Smooth muscle cell (in vitro differentiated cells): ENCODE measurements around the gene ABCC9. TPM values are rescaled to one million over a fixed set of nuclear protein-coding genes. Genes with fewer than 3 reads are reported as not detected.

Experiments
- DNase-seq: peaks from one replicate; lab custom pipeline; 2025; ENCODE audit not compliant: unreplicated experiment; lab: John Stamatoyannopoulos, UW
- H2AFZ ChIP-seq: fragments of 200-600 bp; sonication (generic); 2 replicates; pipeline ENCODE4 v1.6.0; 2016; ENCODE audit warnings: antibody characterized with exemption, low read depth, mild to moderate bottlenecking
- H3F3A ChIP-seq: fragments of 200-600 bp; sonication (generic); 2 replicates; pipeline ENCODE4 v1.6.0; 2017; ENCODE audit warnings: antibody characterized with exemption, low read depth
- H3K27ac ChIP-seq: fragments of 200-600 bp; sonication (generic); 2 replicates; pipeline ENCODE4 v1.5.1; 2016; ENCODE audit warnings: low read depth, mild to moderate bottlenecking
- H3K27me3 ChIP-seq: fragments of 200-600 bp; sonication (generic); 2 replicates; pipeline ENCODE4 v1.6.1; 2016; ENCODE audit warnings: low read depth, mild to moderate bottlenecking
- H3K36me3 ChIP-seq: fragments of 200-600 bp; sonication (generic); 2 replicates; pipeline ENCODE4 v1.5.1; 2016; ENCODE audit warnings: low read depth
- H3K4me1 ChIP-seq: fragments of 200-600 bp; sonication (generic); 2 replicates; pipeline ENCODE4 v1.5.1; 2016; ENCODE audit warnings: low read depth
- H3K4me2 ChIP-seq: fragments of 200-600 bp; sonication (generic); 2 replicates; pipeline ENCODE4 v1.6.0; 2016; ENCODE audit warnings: mild to moderate bottlenecking
- H3K4me3 ChIP-seq: fragments of 200-600 bp; sonication (generic); 2 replicates; pipeline ENCODE4 v1.5.1; 2016; ENCODE audit warnings: mild to moderate bottlenecking
- H3K79me2 ChIP-seq: fragments of 200-600 bp; sonication (generic); 2 replicates; pipeline ENCODE4 v1.6.0; 2016; ENCODE audit warnings: low read depth, mild to moderate bottlenecking
- H3K9ac ChIP-seq: fragments of 200-600 bp; sonication (generic); 2 replicates; pipeline ENCODE4 v1.6.0; 2016; ENCODE audit warnings: low read depth
- H3K9me3 ChIP-seq: fragments of 200-600 bp; sonication (generic); replicated peaks from 2 replicates; pipeline ENCODE4 v1.5.1; 2016; ENCODE audit warnings: low read depth
- H4K20me1 ChIP-seq: fragments of 200-600 bp; sonication (generic); 2 replicates; pipeline ENCODE4 v1.6.0; 2016; ENCODE audit warnings: low read depth
- WGBS: methylation state at CpG from one replicate; pipeline ENCODE4 v1.1.7; 2016; ENCODE audit warnings: low lambda C conversion rate; 5-methylcytosine and 5-hydroxymethylcytosine counted together
- polyA plus RNA-seq: library from polyadenylated mRNA; unstranded; fragments of >200 nt; fragmentation: Nextera tagmentation; extraction: Ambion mirVana; gene quantifications from 2 replicates; pipeline ENCODE4 v1.2.1, GENCODE V29; 2016
- total RNA-seq: library from RNA; depleted of rRNA; stranded (reverse); fragments of >200 nt; gene quantifications from 2 replicates; pipeline ENCODE4 v1.2.3, GENCODE V29; 2014
- TF ChIP-seq, protein P1 (sequence below): fragments of 200-600 bp; sonication (generic); IDR thresholded peaks from 2 replicates; pipeline ENCODE4 v1.5.1; 2017; ENCODE audit warnings: borderline replicate concordance, mild to moderate bottlenecking, antibody characterized with exemption; ENCODE audit not compliant: insufficient read depth, poor library complexity, severe bottlenecking

ABCC9 gene
- total and polyA plus RNA-seq, 2 experiments from 2014 or later, result 0.22 TPM; not detected in 1

GRCh38 chr12:21848192-21848591 lies 93.0 kb downstream of the ABCC9 start:
- 71% methylated on average over 5 of the region's 5 CpGs for WGBS
- no peak for DNase-seq
- Histone ChIP-seq H3K79me2 (no peaks in the 10 kb centered on the region), H3K36me3 (no peaks in the 10 kb centered on the region), H3K27me3 (no peaks in the 10 kb centered on the region), H3K9ac (no peak overlapping the region), H3K27ac (no peak overlapping the region), H4K20me1 (no peaks in the 10 kb centered on the region), H3F3A (no peaks in the 10 kb centered on the region), H3K4me1 (no peaks in the 10 kb centered on the region), H2AFZ (no peak overlapping the region), H3K4me2 (no peak overlapping the region), H3K9me3 (no peaks in the 10 kb centered on the region), H3K4me3 (no peak overlapping the region)
- TF ChIP-seq, protein P1, sequence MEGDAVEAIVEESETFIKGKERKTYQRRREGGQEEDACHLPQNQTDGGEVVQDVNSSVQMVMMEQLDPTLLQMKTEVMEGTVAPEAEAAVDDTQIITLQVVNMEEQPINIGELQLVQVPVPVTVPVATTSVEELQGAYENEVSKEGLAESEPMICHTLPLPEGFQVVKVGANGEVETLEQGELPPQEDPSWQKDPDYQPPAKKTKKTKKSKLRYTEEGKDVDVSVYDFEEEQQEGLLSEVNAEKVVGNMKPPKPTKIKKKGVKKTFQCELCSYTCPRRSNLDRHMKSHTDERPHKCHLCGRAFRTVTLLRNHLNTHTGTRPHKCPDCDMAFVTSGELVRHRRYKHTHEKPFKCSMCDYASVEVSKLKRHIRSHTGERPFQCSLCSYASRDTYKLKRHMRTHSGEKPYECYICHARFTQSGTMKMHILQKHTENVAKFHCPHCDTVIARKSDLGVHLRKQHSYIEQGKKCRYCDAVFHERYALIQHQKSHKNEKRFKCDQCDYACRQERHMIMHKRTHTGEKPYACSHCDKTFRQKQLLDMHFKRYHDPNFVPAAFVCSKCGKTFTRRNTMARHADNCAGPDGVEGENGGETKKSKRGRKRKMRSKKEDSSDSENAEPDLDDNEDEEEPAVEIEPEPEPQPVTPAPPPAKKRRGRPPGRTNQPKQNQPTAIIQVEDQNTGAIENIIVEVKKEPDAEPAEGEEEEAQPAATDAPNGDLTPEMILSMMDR, result no peak

GRCh38 chr12:21843795-21844194 lies 97.4 kb downstream of the ABCC9 start:
- WGBS, result 96% methylated on average over 2 of the region's 2 CpGs
- H2AFZ ChIP-seq, result no peak overlapping the region
- no peaks in the 10 kb centered on the region for H3F3A ChIP-seq

GRCh38 chr12:21839776-21840175 lies 101.5 kb downstream of the ABCC9 start:
- Histone ChIP-seq H3K79me2 (no peaks in the 10 kb centered on the region), H2AFZ (no peak overlapping the region), H3K4me3 (no peak overlapping the region), H3K27me3 (no peaks in the 10 kb centered on the region), H3K9ac (no peak overlapping the region), H3K27ac (no peak overlapping the region), H3K4me2 (no peak overlapping the region), H4K20me1 (no peaks in the 10 kb centered on the region), H3K9me3 (no peaks in the 10 kb centered on the region), H3F3A (no peaks in the 10 kb centered on the region), H3K4me1 (no peaks in the 10 kb centered on the region), H3K36me3 (no peaks in the 10 kb centered on the region)
- TF ChIP-seq, protein P1, result no peak
- no peak for DNase-seq
- 85% methylated on average over 1 of the region's 1 CpG for WGBS

More at GRCh38 chr12:21843795-21844194, 97.4 kb downstream of the ABCC9 start:
- H3K4me2 ChIP-seq, result no peak overlapping the region
- no peak for DNase-seq
- H3K79me2 ChIP-seq, result no peaks in the 10 kb centered on the region
- TF ChIP-seq, protein P1, result no peak
- no peaks in the 10 kb centered on the region for H3K36me3 ChIP-seq
- no peaks in the 10 kb centered on the region for H4K20me1 ChIP-seq
- no peak overlapping the region for H3K4me3 ChIP-seq
- H3K9ac ChIP-seq, result no peak overlapping the region
- H3K4me1 ChIP-seq, result no peaks in the 10 kb centered on the region
- no peaks in the 10 kb centered on the region for H3K9me3 ChIP-seq
- no peaks in the 10 kb centered on the region for H3K27me3 ChIP-seq
- no peak overlapping the region for H3K27ac ChIP-seq

DNA sequence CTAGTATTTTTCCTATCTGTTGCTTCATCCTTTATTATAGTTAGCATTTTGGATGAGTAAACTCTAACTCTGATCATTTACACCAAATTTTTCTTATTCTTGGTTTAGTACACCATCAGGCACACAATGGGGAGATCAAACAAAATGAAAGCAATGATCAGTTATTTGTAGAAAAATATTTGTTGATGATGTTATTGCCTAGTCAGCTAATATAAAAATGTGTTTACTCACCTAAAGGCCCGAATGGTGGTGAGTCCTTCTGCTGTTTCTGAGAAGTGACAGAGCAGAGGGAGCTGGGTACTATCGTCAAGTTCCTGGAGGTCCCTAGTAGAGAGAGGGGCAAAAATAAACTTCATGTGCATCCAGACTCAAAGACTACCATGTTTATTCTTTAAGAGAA lies 103.4 kb downstream of the ABCC9 start:
- H3K27me3 ChIP-seq, result no peaks in the 10 kb centered on the region
- no peak overlapping the region for H3K4me2 ChIP-seq
- no peak overlapping the region for H3K9ac ChIP-seq
- H4K20me1 ChIP-seq, result no peaks in the 10 kb centered on the region
- no peaks in the 10 kb centered on the region for H3K79me2 ChIP-seq
- 76% methylated on average over 2 of the region's 2 CpGs for WGBS
- no peaks in the 10 kb centered on the region for H3F3A ChIP-seq
- H2AFZ ChIP-seq, result no peak overlapping the region
- no peaks in the 10 kb centered on the region for H3K9me3 ChIP-seq
- no peaks in the 10 kb centered on the region for H3K36me3 ChIP-seq
- no peak for DNase-seq
- H3K4me3 ChIP-seq, result no peak overlapping the region
- H3K4me1 ChIP-seq, result no peaks in the 10 kb centered on the region
- TF ChIP-seq, protein P1, result no peak
- no peak overlapping the region for H3K27ac ChIP-seq
